ENCODE results near the gene BRD4.

Gene BRD4

GRCh38 chr19:15332311-15332996, at the start of gene BRD4:
TSS of gene BRD4 (minus strand) at chr19:15332539. CDS start at chr19:15273099, 59,440 bp downstream.
- DNase-seq (ENCODE audit: low read depth), result peak; percentile 61
- peak within 1 kb of the TSS; percentile 95 for H3K4me3 ChIP-seq (ENCODE audit: low read length)
- no peak for TF ChIP-seq CTCF (IDR thresholded peaks at IDR 0.05; ENCODE audit: insufficient read depth, low read depth, low read length, missing control alignments)

- no peak overlapping the region for H3K4me3 ChIP-seq (ENCODE audit: low read length)
- DNase-seq (ENCODE audit: low read depth), result no peak
- no peak for TF ChIP-seq CTCF (IDR thresholded peaks at IDR 0.05; ENCODE audit: insufficient read depth, low read depth, low read length, missing control alignments)
These were observed 49.5 kb upstream of the BRD4 start for GRCh38 chr19:15381864-15382263.

- no peak for TF ChIP-seq CTCF (IDR thresholded peaks at IDR 0.05; ENCODE audit: insufficient read depth, low read depth, low read length, missing control alignments)
- no peak for DNase-seq (ENCODE audit: low read depth)
These were observed 49.1 kb upstream of the BRD4 start for GRCh38 chr19:15381429-15381828.

GRCh38 chr19:15379999-15380647, 47.8 kb upstream of the BRD4 start:
- H3K4me3 ChIP-seq (ENCODE audit: low read length), result peak overlapping the region; percentile 54
- TF ChIP-seq CTCF (IDR thresholded peaks at IDR 0.05; ENCODE audit: insufficient read depth, low read depth, low read length, missing control alignments), result no peak
- peak; percentile 71 for DNase-seq (ENCODE audit: low read depth)

More at GRCh38 chr19:15381429-15381828, 49.1 kb upstream of the BRD4 start:
- no peak overlapping the region for H3K4me3 ChIP-seq (ENCODE audit: low read length)

- TF ChIP-seq CTCF (IDR thresholded peaks at IDR 0.05; ENCODE audit: insufficient read depth, low read depth, low read length, missing control alignments), result no peak
- peak; percentile 99 for DNase-seq (ENCODE audit: low read depth)
- peak within 1 kb of the TSS; percentile 100 for H3K4me3 ChIP-seq (ENCODE audit: low read length)
These were observed 47.0 kb upstream of the BRD4 start, which contains the start of gene AKAP8 for GRCh38 chr19:15379083-15379998. TSS of gene AKAP8 (minus strand) at chr19:15379787. CDS start at chr19:15379731, 56 bp downstream.

GRCh38 chr19:15378534-15379082, 46.3 kb upstream of the BRD4 start:
- DNase-seq (ENCODE audit: low read depth), result peak; percentile 57
- TF ChIP-seq CTCF (IDR thresholded peaks at IDR 0.05; ENCODE audit: insufficient read depth, low read depth, low read length, missing control alignments), result no peak
- H3K4me3 ChIP-seq (ENCODE audit: low read length), result peak overlapping the region; percentile 100

Measured in epithelial cell of esophagus (primary cell).